HG02938 (cell line): ENCODE results near the gene HEMGN.

ENCODE experiments used
- ATAC-seq: cut with Tn5 transposase; IDR thresholded peaks from one replicate; pipeline ENCODE4 v1.9.1; 2021; ENCODE audit warnings: mild to moderate bottlenecking, moderate library complexity; ENCODE audit not compliant: unreplicated experiment

The HEMGN gene

DNA sequence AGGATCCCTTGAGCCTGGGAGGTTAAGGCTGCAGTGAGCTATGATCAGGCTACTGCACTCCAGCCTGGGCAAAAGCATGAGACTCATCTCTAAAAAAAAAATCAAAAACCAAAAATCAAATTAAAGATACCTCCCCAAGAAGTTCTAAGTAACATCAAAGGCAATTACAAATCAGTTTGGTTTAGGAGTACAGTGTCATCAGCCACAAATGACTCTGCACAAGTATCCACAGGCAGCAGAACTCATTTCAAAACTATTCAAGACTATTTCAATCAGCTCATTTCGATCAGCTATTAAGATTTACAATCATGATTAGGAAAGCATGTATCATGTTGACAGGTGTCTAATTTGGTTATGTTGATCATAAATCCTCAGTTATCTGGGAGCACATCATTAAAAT, 34.8 kb downstream of the HEMGN start:
- no peak for ATAC-seq

DNA sequence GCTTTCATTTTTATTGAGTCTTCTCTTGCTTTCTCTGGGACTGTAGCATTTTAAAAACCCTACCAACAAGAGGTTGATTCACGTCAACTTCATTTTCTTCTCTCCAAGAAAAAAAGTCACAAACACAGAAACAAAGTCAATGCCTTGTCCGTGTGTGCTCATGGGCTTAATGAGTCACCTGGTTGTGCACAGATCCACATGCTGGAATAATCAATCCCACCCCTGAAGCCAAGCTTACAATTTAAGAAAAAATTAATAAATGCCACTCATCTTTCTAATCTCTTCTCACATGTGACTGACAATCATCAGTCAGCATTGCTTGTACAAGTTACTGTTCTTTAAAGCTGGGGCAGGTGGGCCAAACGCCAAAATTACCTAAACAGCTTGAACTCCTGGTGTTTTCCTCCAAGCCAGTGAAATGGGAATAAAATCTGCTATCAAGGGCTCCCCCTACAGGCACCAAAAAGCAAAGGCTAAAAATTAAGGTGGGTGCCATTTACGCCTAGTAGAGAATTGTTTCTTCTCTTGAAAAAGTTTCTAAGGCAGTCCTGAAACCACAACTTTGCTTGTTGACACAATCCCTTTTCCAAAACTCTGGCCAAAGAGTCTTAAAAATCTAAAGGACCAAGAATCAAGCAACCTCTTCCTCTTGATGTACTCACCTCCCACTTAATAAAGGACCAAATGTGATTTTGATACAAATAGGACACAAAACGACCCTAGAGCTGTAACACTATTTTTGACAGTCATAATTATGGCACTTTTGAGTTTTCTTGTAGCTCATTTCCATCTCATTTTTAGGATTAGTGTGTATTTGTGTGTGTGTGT, 37.0 kb downstream of the HEMGN start:
- ATAC-seq: no peak

DNA sequence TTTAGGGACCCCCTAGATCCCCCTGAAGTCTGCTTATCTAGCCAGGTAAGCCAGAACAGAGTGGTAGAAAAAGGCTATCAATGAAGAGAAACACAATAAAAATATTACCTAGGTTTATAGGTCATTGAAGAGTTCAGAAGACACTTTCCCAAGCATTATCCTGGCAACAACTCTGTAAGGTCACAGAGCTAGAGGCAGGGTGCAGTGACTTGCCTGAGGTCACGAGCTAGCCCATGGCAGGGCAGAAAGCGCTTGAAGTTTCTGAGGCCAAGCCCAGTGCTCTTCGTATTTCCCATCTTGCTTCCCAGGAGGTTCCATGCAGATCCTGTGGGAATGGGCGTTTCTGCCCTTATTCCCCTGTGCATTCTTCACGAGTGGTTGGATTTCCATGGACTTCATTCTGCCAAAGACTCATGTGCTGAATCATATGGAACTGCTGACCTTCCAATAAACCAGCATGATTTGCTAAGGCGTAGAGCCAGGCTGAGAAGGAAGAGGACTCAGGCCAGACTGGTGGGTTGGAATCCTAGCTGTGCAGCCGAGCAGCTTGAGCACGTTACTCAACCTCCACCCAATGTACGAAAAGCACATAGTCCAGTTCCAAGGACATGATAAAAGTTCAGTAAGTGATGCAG, 37.8 kb downstream of the HEMGN start:
- no peak for ATAC-seq

DNA sequence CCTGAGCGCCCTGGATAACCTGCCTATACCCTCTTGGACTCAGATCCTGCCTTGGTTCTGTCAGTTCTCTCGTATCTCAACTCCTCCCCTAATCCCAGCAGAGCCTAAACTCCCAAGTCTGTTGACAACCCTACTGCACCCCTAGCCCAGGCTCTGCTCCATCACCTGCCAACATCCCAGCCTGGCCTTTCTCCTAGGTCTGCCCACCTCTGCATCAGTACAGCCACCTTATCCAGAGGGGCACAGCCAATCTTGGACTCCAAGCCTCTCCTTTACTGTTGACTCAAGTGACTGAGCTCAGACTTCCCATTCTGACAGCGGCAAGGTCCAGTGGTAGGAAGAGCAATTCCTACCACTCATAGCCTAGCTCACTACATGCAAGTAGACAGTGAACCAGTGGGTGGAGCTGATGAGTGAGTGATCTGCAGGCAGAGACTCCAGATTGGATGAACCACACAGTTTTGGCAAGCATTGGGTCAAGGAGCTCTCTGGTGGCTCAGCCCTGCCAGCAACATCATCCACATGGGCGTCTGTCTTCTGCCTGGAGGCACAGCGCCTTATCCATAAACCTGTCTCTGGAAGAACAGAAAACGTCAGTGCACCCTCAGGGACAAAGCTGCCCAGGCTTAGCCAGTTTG, 42.2 kb downstream of the HEMGN start:
- no peak for ATAC-seq

GRCh38 chr9:97895211-97895610, 42.8 kb downstream of the HEMGN start:
- ATAC-seq: no peak

DNA sequence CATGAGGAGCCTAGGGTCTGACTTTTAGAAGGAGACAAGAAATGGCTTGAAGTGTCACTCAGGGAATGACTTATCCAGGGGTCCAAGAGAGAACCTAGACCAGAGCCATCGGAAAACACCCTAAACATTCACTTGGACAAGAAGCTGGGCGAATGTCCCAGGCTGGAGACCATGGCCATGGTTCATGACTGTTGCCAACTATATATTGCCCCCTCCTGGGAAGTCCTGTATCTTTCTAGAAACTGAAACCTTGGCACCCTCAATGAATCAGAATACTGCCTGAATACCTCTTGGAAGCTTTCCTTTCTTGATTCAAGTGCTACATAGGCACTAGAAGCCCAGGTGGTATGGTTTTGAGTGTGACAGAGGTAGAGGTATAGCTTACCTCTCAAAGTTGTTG, 45.6 kb downstream of the HEMGN start:
- no peak for ATAC-seq

DNA sequence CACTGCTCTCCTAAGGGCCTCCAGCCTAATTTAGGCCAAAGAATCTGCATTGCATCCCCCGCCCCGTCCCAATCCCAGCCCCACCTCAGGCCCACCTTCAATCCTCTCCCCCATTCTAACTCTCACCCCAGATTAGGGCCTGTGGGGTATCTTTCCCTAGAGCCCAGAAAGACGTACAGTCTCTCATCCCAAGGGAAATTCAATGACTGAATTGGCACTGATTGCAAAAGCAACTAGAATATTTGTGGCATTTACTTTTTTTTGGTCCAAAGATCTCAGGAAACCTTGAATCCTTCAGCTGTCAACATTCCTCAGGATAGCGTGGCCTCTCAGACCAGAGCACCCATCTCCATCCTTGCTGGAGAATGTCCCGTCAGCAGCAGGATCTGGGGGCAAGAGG, 46.2 kb downstream of the HEMGN start:
- ATAC-seq: no peak

- ATAC-seq: no peak
These were observed 47.8 kb downstream of the HEMGN start for GRCh38 chr9:97889941-97890887.

- ATAC-seq: no peak
These were observed 57.6 kb downstream of the HEMGN start for GRCh38 chr9:97880336-97880735.
